ENCODE data around the gene HHIP. TPM values are rescaled to one million over a fixed set of nuclear protein-coding genes. Genes with fewer than 3 reads are reported as not detected.

Gene HHIP
- total RNA-seq, 2 experiments from 2014 or later: not detected

DNA sequence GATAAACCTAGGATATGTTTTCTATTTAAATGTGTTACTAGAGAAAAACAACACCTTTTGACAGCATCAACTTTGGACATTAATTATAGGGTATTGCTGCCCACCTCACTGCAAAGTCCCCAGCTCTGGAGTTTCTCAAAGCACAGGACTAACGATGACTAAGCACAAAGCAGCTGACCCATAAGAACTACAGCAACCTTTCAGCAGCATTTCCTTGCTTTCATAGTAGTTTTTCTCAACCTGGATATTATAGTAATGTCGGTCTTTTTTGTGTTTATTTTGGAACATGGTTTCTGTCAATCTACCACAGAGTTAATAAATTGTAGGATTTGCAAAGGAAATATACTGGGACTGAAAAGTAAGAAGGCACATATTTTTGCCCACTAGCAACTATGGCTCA is 21.5 kb downstream of the HHIP start:
- Mint-ChIP-seq H3K9me3 (no peaks in the 10 kb centered on the region), H3K27me3 (peaks cover 2% of the 10 kb centered on the region), H3K4me1 (no peaks in the 10 kb centered on the region), H3K4me3 (no peak overlapping the region), H3K36me3 (no peaks in the 10 kb centered on the region), H3K27ac (no peak overlapping the region)
- POLR2A ChIA-PET: no interaction called here
- DNase-seq: no peak
- ATAC-seq (ENCODE audit: low read depth): no peak

DNA sequence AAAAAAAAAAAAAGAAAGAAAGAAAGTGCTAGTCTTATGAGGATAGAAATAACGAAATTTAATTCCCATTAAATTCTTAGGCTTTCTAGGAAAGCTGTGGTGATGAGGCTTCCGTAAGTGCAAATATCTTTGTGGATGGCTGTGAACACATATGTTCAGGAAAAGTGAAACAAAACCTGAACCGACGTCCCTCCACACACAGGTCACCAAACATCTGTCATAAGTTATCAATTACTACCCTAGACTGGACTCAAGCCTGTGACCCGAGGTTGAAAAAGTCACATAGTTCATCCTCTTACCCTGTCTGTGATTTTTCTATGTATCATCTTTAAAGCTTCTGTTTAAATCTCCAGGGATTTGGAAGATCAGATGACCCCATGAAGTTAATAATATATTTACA is 24.8 kb downstream of the HHIP start:
- H3K27me3 Mint-ChIP-seq: peaks cover 2% of the 10 kb centered on the region
- DNase-seq (no peak), ATAC-seq (ENCODE audit: low read depth) (no peak)
- H3K27ac Mint-ChIP-seq: no peak overlapping the region
- POLR2A ChIA-PET: no interaction called here
- H3K36me3 Mint-ChIP-seq: no peaks in the 10 kb centered on the region
- no peaks in the 10 kb centered on the region for H3K4me1 Mint-ChIP-seq
- H3K4me3 Mint-ChIP-seq: no peak overlapping the region
- no peaks in the 10 kb centered on the region for H3K9me3 Mint-ChIP-seq

DNA sequence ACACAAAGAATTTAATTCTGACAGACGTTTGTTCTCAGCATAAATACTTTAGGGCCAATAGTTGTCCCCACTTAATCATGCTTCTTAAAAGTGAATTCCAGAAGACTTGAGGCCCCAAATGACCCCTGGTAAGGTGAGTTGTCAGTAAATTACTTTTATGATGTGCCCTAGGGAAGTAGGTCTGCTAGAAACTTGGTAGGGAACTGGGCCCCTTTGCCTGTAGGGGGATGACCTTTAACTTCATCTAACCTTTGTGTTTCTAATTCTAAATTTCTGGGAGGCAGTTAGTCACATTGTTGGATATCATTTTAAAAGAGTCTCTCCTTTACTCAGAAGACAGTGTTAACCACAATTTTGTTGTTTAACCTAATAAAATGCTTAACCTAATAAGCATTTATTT is 28.8 kb downstream of the HHIP start:
- Mint-ChIP-seq H3K27ac (no peak overlapping the region), H3K36me3 (no peaks in the 10 kb centered on the region), H3K27me3 (no peaks in the 10 kb centered on the region), H3K4me1 (no peaks in the 10 kb centered on the region), H3K4me3 (no peak overlapping the region), H3K9me3 (no peaks in the 10 kb centered on the region)
- no peak for ATAC-seq (ENCODE audit: low read depth)
- no peak for DNase-seq
- POLR2A ChIA-PET: no interaction called here

DNA sequence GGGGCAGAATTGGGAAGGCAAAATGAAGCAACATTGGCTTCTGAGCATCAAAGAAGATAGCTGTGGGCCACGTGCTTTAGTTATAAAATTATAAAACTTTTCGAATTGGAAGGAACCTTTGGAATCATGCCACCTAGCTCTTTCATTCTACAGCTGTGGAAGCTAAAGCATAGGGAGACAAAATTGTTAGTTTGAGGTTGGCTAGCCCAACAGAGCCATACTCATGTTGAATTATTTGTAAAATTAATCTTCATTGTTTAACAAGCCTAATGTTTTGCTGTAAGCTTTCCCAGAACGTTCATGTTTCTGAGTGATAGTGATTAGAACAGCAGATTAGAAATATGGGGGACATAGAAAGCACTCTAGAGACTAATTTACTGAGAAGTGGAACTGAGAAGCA is 35.9 kb downstream of the HHIP start:
- H3K9me3 Mint-ChIP-seq: no peaks in the 10 kb centered on the region
- peaks cover 2% of the 10 kb centered on the region for H3K27me3 Mint-ChIP-seq
- H3K27ac Mint-ChIP-seq: no peak overlapping the region
- ATAC-seq (ENCODE audit: low read depth) (no peak), DNase-seq (no peak)
- POLR2A ChIA-PET: no interaction called here
- H3K4me3 Mint-ChIP-seq: no peak overlapping the region
- no peaks in the 10 kb centered on the region for H3K4me1 Mint-ChIP-seq
- no peaks in the 10 kb centered on the region for H3K36me3 Mint-ChIP-seq

DNA sequence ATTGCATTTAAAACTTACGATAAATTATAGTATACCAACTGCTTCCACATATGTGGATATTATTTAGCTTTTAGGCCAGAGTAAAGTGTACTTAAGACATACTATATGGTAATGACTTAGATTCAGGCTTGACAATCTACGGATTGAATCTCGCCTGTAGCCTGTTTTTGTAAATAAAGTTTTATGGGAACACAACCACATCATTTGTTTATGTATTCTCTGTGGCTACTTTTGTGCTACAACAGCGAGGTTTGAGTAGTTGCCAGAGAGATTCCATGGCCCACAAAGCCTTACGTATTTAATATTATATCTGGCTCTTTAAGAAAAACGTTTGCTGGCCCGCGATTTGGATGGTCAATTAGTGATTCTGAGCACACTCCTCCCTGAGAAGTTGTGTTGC is 37.6 kb downstream of the HHIP start:
- H3K9me3 Mint-ChIP-seq: no peaks in the 10 kb centered on the region
- H3K27ac Mint-ChIP-seq: no peak overlapping the region
- ATAC-seq (ENCODE audit: low read depth): no peak
- H3K27me3 Mint-ChIP-seq: peaks cover 2% of the 10 kb centered on the region
- no peak for DNase-seq
- POLR2A ChIA-PET: no interaction called here
- no peak overlapping the region for H3K4me3 Mint-ChIP-seq
- no peaks in the 10 kb centered on the region for H3K36me3 Mint-ChIP-seq
- H3K4me1 Mint-ChIP-seq: no peaks in the 10 kb centered on the region

DNA sequence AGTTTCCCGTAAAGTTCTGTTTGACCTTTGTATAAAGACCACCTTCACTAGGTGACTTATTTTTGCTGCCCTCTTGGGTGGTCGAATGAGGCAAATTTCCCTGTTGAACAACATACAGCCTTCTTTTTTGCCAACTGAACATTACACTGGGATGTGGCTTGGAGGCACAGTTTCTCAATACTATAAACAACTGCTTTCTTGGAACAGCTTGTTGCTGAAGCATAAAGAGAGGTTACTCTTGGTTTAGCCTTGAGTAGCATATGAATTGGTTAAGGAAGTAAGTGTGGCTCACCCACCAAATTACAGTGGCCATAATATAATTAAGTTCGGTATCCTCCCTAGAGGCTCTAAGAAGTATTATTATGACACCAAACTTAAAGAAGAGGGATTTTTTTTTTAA is 40.0 kb downstream of the HHIP start:
- Mint-ChIP-seq H3K4me1 (no peaks in the 10 kb centered on the region), H3K27me3 (peaks cover 2% of the 10 kb centered on the region), H3K36me3 (no peaks in the 10 kb centered on the region), H3K27ac (no peak overlapping the region), H3K4me3 (no peak overlapping the region), H3K9me3 (no peaks in the 10 kb centered on the region)
- DNase-seq (no peak), ATAC-seq (ENCODE audit: low read depth) (no peak)
- POLR2A ChIA-PET: no interaction called here

DNA sequence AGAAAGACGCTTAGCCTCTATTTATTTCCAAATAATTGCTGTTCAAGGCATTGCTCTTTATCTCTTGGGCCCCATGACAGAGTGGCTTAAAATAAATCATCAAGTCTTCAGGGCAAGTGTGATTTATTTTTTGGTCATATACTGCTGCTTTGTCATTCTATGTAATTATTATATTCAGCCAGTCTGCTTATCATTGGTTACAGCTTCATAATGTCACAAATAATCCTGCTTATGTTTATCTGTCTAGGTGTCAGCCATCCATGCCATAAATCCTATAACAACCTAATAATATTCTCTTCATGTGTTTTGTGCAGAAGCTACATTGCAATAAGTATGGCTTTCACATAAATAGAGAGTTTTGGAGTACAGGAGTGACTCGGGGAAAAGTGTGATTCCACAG is 41.0 kb downstream of the HHIP start:
- Mint-ChIP-seq H3K27ac (no peak overlapping the region), H3K27me3 (peaks cover 2% of the 10 kb centered on the region), H3K4me3 (no peak overlapping the region), H3K4me1 (no peaks in the 10 kb centered on the region), H3K36me3 (no peaks in the 10 kb centered on the region), H3K9me3 (no peaks in the 10 kb centered on the region)
- POLR2A ChIA-PET: no interaction called here
- no peak for ATAC-seq (ENCODE audit: low read depth)
- no peak for DNase-seq

DNA sequence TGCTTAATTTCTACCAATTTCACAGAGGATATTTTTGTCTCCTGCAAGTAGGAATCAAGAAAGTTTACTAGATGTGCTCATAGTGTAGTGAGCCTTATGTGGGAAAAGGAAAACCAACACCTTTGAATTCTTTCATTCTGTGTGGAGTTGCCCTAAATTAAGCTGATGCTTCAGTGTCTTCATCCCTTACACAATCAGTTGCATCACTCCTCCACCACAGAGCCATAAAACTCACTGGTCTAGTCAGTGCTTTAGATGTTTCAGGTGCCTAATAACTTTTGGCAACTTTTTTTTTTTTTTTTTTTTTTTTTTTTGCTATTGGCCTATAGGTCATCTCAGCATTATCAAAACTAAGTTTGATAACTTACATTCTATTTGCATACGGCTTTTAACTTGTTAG is 41.5 kb downstream of the HHIP start:
- Mint-ChIP-seq H3K27ac (no peak overlapping the region), H3K36me3 (no peaks in the 10 kb centered on the region), H3K9me3 (no peaks in the 10 kb centered on the region), H3K27me3 (peaks cover 2% of the 10 kb centered on the region), H3K4me3 (no peak overlapping the region), H3K4me1 (no peaks in the 10 kb centered on the region)
- POLR2A ChIA-PET: no interaction called here
- DNase-seq: no peak
- no peak for ATAC-seq (ENCODE audit: low read depth)

DNA sequence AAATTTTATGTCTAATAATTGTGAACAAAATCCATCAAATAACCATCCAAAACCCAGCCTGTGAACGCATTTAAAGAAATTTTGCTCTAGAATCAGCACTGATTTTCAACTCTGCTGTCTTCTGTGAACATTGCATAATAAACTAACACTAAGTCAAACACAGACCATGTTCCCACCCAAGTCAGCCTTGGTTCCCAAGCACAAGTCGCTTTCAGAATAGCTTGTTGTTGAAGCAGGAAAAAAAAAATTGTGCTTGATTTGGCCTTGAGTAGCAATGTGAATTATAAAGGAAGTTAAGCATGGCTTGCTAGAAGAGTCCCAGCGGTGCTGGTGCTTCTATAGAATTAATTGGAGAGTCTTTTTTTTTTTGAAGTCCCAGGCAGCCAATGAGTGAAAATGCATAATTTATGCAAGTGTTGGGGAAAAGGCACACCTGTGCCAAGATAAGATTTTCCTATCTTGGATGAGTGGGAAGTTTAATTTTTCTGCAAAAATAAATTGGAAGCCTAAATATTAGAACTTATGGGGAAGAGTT is 42.1 kb downstream of the HHIP start:
- ATAC-seq (ENCODE audit: low read depth) (no peak), DNase-seq (no peak)
- H3K27me3 Mint-ChIP-seq: peaks cover 2% of the 10 kb centered on the region
- POLR2A ChIA-PET: no interaction called here
- H3K9me3 Mint-ChIP-seq: no peaks in the 10 kb centered on the region
- no peak overlapping the region for H3K27ac Mint-ChIP-seq
- H3K36me3 Mint-ChIP-seq: no peaks in the 10 kb centered on the region
- no peak overlapping the region for H3K4me3 Mint-ChIP-seq
- H3K4me1 Mint-ChIP-seq: no peaks in the 10 kb centered on the region

DNA sequence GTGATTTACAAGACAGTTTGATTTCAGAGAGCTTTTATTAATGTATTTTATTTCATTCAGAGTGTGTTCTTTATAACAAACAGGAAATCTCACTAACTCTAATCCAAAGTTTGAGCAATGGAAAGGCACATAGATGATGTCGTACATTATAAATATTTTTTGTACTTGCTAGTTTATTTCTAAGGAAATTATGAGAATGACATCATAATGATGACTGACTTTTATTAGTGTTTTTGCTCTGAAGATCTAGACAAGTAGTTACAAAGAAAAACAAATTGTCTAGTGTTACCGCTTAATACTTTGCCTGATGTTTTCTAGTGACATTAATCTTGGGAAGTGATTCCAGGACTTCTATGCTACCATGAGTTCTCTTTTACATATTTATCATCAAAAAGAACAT is 43.2 kb downstream of the HHIP start:
- Mint-ChIP-seq H3K9me3 (no peaks in the 10 kb centered on the region), H3K4me3 (no peak overlapping the region), H3K4me1 (no peaks in the 10 kb centered on the region), H3K36me3 (no peaks in the 10 kb centered on the region), H3K27me3 (no peaks in the 10 kb centered on the region), H3K27ac (no peak overlapping the region)
- DNase-seq (no peak), ATAC-seq (ENCODE audit: low read depth) (no peak)
- POLR2A ChIA-PET: no interaction called here

DNA sequence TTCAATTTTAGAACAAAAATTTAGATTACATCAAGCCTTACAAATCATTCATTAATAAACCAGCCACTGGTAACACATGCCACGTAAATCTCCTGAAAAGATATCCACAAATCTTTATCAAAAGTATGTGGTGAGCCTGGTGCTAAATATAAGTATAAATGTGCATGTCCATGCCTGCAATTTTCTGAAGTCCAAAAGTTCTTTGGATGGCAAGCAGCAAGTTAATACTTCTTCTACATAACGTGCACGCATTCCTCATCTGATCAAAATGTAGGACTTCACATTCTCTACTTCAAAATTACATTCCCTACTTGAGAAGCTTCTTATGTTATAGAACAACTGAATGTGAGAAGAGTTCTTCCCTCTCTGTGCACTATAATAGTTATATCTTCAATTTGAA is 49.8 kb downstream of the HHIP start:
- Mint-ChIP-seq H3K4me1 (no peaks in the 10 kb centered on the region), H3K4me3 (no peak overlapping the region), H3K9me3 (no peaks in the 10 kb centered on the region), H3K27ac (no peak overlapping the region), H3K36me3 (no peaks in the 10 kb centered on the region), H3K27me3 (no peaks in the 10 kb centered on the region)
- no peak for DNase-seq
- POLR2A ChIA-PET: no interaction called here
- no peak for ATAC-seq (ENCODE audit: low read depth)

DNA sequence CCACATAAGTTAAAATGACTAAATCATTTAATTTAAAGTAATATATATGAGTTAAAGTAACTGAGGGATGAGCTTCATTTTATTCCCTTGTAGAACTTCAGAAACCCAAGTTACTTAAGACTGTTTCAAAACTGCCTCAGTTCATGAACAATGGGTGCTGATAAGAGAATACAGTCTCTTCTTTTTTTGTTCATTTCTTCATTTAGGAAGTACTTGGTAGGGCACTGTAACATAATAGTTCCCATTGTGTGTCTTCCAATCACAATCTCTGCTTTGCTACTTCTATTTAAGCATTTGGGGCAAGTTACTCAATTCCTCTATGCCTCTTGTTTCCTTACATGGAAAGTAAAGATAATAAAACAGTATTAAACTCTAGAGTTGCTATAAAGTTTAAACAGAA is 50.4 kb downstream of the HHIP start:
- DNase-seq (no peak), ATAC-seq (ENCODE audit: low read depth) (no peak)
- Mint-ChIP-seq H3K36me3 (no peaks in the 10 kb centered on the region), H3K4me1 (no peaks in the 10 kb centered on the region), H3K27me3 (no peaks in the 10 kb centered on the region), H3K9me3 (no peaks in the 10 kb centered on the region), H3K4me3 (no peak overlapping the region), H3K27ac (no peak overlapping the region)
- POLR2A ChIA-PET: no interaction called here

DNA sequence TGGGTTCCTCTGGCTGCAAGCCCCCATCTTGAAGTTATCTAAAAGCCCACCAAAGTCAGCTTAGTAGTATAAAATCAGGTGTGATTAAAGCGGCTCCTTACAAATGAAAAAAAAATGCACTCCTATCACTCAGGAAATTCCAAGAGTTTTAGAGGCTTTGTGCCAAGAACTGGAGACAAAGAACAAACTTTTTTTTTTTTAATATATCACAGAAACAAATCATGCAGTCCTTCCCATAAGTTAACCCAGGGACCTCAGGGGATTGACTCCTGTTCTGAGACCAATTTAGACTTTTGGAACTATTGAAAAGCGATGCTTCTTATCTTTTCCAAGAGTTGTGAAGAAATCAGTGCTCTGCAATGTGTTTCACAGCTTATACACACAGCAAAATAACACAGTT is 53.6 kb downstream of the HHIP start:
- no peak overlapping the region for H3K4me3 Mint-ChIP-seq
- H3K4me1 Mint-ChIP-seq: no peaks in the 10 kb centered on the region
- DNase-seq (no peak), ATAC-seq (ENCODE audit: low read depth) (no peak)
- POLR2A ChIA-PET: no interaction called here
- no peaks in the 10 kb centered on the region for H3K36me3 Mint-ChIP-seq
- H3K27ac Mint-ChIP-seq: no peak overlapping the region
- H3K9me3 Mint-ChIP-seq: no peaks in the 10 kb centered on the region
- no peaks in the 10 kb centered on the region for H3K27me3 Mint-ChIP-seq

DNA sequence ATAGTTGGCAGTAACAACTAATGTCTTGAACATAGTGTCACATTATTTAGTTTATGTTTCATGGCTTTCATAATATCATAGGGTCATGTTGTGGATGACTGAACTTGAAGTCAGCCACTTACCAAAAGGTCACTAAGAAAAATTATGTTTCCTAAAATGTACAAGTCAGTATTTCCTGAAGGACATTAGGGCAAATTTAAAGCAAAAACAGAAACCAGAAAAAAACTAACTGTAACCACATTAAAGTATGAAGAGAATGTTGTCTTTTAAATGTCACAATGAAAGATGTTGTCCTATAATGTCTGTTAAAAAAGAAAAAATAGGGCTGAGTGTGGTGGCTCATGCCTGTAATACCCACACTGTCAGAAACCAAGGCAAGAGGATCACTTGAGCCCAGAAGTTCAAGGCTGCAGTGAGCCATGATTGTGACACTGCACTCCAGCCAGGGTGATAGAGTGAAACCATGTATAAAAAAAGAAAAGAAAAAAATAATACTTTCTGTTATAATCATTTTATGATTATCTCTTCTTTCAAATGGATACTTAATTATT is 55.8 kb downstream of the HHIP start:
- Mint-ChIP-seq H3K4me1 (no peaks in the 10 kb centered on the region), H3K27me3 (no peaks in the 10 kb centered on the region), H3K36me3 (no peaks in the 10 kb centered on the region), H3K4me3 (no peak overlapping the region), H3K27ac (no peak overlapping the region), H3K9me3 (no peaks in the 10 kb centered on the region)
- ATAC-seq (ENCODE audit: low read depth): no peak
- POLR2A ChIA-PET: no interaction called here
- DNase-seq: no peak

DNA sequence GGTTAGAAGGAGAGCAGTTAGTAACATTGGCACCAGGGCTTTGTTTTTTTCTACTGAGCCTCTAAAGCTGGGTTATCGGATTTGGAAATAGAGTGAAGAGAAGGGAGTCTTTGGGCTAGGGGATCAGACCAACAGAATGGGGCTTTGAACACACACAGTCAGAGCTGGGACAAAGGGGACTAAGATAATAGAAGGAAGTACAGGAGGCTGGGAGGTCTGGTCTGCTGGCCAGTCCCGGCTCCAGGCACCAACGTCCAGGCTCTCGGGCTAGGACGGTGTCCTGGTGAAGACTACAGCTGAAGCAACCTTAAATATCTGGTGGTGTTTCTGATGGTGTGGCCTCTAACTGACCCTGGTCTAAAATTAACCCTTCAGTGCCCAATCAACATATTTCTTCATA is 57.5 kb downstream of the HHIP start:
- Mint-ChIP-seq H3K27me3 (no peaks in the 10 kb centered on the region), H3K4me1 (no peaks in the 10 kb centered on the region), H3K36me3 (no peaks in the 10 kb centered on the region), H3K4me3 (no peak overlapping the region), H3K27ac (no peak overlapping the region), H3K9me3 (no peaks in the 10 kb centered on the region)
- ATAC-seq (ENCODE audit: low read depth) (no peak), DNase-seq (no peak)
- POLR2A ChIA-PET: no interaction called here

All from activated naive CD8-positive, alpha-beta T cell treated with anti-CD3 and anti-CD28 coated beads, Interleukin-2, amount 10 ng/mL, durations not matched to agents 7 days and 5 days (primary cell).